ENCODE data around the gene PNLIP. TPM values are rescaled to one million over a fixed set of nuclear protein-coding genes. Genes with fewer than 3 reads are reported as not detected.

PNLIP gene
- total RNA-seq, 4 donors from 2014 or later: not detected

GRCh38 chr10:116521424-116522290 lies 24.1 kb upstream of the PNLIP start:
- H3K36me3 ChIP-seq: no peaks in the 10 kb centered on the region
- H3K9me3 ChIP-seq: no peaks in the 10 kb centered on the region
- no peak for TF ChIP-seq POLR2A (IDR thresholded peaks at IDR 0.05)
- peak in 3 of 5 experiments; percentile 21 to 71 (median 60) for TF ChIP-seq CTCF (IDR thresholded peaks at IDR 0.05 in 4 of 5, conservative IDR thresholded peaks at IDR 0.05 in 1 of 5)
- ATAC-seq (no peak), DNase-seq (no peak)
- no peaks in the 10 kb centered on the region for H3K4me1 ChIP-seq
- H3K4me3 ChIP-seq: no peak overlapping the region
- H3K27me3 ChIP-seq: no peaks in the 10 kb centered on the region
- H3K27ac ChIP-seq: no peak overlapping the region
- in situ Hi-C loops (cut with MboI; ENCODE audit: low sequenced_read_pairs in 4 of 4) (no loop called here), intact Hi-C loops (cut with DNase I; ENCODE audit: low total_unique reads) (no loop called here)

GRCh38 chr10:116522803-116523381 lies 22.8 kb upstream of the PNLIP start:
- ATAC-seq (no peak), DNase-seq (no peak)
- no peak for TF ChIP-seq POLR2A (IDR thresholded peaks at IDR 0.05)
- TF ChIP-seq CTCF (IDR thresholded peaks at IDR 0.05 in 4 of 5, conservative IDR thresholded peaks at IDR 0.05 in 1 of 5): no peak
- no peak overlapping the region for H3K4me3 ChIP-seq
- no peak overlapping the region for H3K27ac ChIP-seq
- no peaks in the 10 kb centered on the region for H3K36me3 ChIP-seq
- in situ Hi-C loops (cut with MboI; ENCODE audit: low sequenced_read_pairs in 4 of 4): no loop called here
- no peaks in the 10 kb centered on the region for H3K27me3 ChIP-seq
- no peaks in the 10 kb centered on the region for H3K4me1 ChIP-seq
- intact Hi-C loops (cut with DNase I; ENCODE audit: low total_unique reads): no loop called here
- H3K9me3 ChIP-seq: no peaks in the 10 kb centered on the region

- H3K27ac ChIP-seq: no peak overlapping the region
- H3K4me1 ChIP-seq: no peaks in the 10 kb centered on the region
- no peak overlapping the region for H3K4me3 ChIP-seq
- no peak for DNase-seq
- H3K9me3 ChIP-seq: no peaks in the 10 kb centered on the region
- intact Hi-C loops (cut with DNase I; ENCODE audit: low total_unique reads) (no loop called here), in situ Hi-C loops (cut with MboI; ENCODE audit: low sequenced_read_pairs in 4 of 4) (no loop called here)
- TF ChIP-seq CTCF (IDR thresholded peaks at IDR 0.05 in 4 of 5, conservative IDR thresholded peaks at IDR 0.05 in 1 of 5): no peak
- TF ChIP-seq POLR2A (IDR thresholded peaks at IDR 0.05): no peak
- no peak for ATAC-seq
- H3K27me3 ChIP-seq: no peaks in the 10 kb centered on the region
- no peaks in the 10 kb centered on the region for H3K36me3 ChIP-seq
Observed at GRCh38 chr10:116524736-116525135, 21.0 kb upstream of the PNLIP start.

- no peak overlapping the region for H3K27ac ChIP-seq
- H3K4me1 ChIP-seq: no peaks in the 10 kb centered on the region
- no peaks in the 10 kb centered on the region for H3K36me3 ChIP-seq
- ATAC-seq (no peak), DNase-seq (no peak)
- no peaks in the 10 kb centered on the region for H3K9me3 ChIP-seq
- H3K27me3 ChIP-seq: no peaks in the 10 kb centered on the region
- no peak for TF ChIP-seq CTCF (IDR thresholded peaks at IDR 0.05 in 4 of 5, conservative IDR thresholded peaks at IDR 0.05 in 1 of 5)
- TF ChIP-seq POLR2A (IDR thresholded peaks at IDR 0.05): no peak
- no peak overlapping the region for H3K4me3 ChIP-seq
- in situ Hi-C loops (cut with MboI; ENCODE audit: low sequenced_read_pairs in 4 of 4) (no loop called here), intact Hi-C loops (cut with DNase I; ENCODE audit: low total_unique reads) (no loop called here)
Observed at GRCh38 chr10:116526219-116526618, 19.5 kb upstream of the PNLIP start.
